Mesothelial cell of epicardium (in vitro differentiated cells): ENCODE results near the gene FBL. TPM values are rescaled to one million over a fixed set of nuclear protein-coding genes. Genes with fewer than 3 reads are reported as not detected.

Experiments used
- DNase-seq, 2 experiments: peaks; one replicate each; pipeline ENCODE4 v3.0.0; 2021; ENCODE audit warnings: low spot score in 2 of 2; ENCODE audit not compliant: unreplicated experiment in 2 of 2
- H3K27ac Mint-ChIP-seq: 2 replicates; pipeline ENCODE4 v1.8.0; 2021; ENCODE audit warnings: mixed read lengths
- H3K27me3 Mint-ChIP-seq: 2 replicates; pipeline ENCODE4 v1.8.0; 2021; ENCODE audit warnings: low read depth, mixed read lengths
- H3K36me3 Mint-ChIP-seq: 2 replicates; pipeline ENCODE4 v1.8.0; 2021; ENCODE audit warnings: mixed read lengths
- H3K4me1 Mint-ChIP-seq: 2 replicates; pipeline ENCODE4 v1.8.0; 2021; ENCODE audit warnings: mixed read lengths
- H3K4me3 Mint-ChIP-seq: 2 replicates; pipeline ENCODE4 v1.8.0; 2021; ENCODE audit warnings: mild to moderate bottlenecking, moderate library complexity, mixed read lengths
- H3K9me3 Mint-ChIP-seq: 2 replicates; pipeline ENCODE4 v1.8.0; 2021; ENCODE audit warnings: mixed read lengths
- CTCF ChIP-seq: fragments of 200-600 bp; sonication (generic); IDR thresholded peaks from one replicate; pipeline ENCODE4 v1.5.0; 2021; ENCODE audit warnings: antibody characterized with exemption; ENCODE audit not compliant: unreplicated experiment
- total RNA-seq: library from RNA; stranded (reverse); gene quantifications from 3 replicates; pipeline ENCODE4 v1.2.1, GENCODE V29; 2021

FBL gene
- total RNA-seq, 1 donor from 2014 or later, result 273 TPM

DNA sequence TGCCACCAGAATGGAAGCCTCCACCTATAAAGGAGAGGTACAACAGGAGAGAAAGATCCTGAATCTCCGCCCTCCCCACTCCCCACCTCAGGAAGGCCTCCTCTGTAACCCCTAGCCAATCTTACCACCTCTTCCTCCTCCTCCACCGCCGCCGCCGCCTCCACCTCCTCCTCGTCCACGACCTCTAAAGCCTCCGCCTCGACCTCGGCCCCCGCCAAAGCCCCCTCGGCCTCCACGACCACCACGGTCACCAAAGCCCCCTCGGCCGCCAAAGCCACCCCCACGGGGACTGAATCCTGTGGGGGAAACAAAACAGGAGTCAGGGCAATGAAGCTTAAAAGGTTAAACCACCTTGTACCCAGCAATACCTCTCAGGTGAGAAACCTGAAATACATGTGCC, 5.7 kb downstream of the FBL start:
- TF ChIP-seq CTCF, result no peak

DNA sequence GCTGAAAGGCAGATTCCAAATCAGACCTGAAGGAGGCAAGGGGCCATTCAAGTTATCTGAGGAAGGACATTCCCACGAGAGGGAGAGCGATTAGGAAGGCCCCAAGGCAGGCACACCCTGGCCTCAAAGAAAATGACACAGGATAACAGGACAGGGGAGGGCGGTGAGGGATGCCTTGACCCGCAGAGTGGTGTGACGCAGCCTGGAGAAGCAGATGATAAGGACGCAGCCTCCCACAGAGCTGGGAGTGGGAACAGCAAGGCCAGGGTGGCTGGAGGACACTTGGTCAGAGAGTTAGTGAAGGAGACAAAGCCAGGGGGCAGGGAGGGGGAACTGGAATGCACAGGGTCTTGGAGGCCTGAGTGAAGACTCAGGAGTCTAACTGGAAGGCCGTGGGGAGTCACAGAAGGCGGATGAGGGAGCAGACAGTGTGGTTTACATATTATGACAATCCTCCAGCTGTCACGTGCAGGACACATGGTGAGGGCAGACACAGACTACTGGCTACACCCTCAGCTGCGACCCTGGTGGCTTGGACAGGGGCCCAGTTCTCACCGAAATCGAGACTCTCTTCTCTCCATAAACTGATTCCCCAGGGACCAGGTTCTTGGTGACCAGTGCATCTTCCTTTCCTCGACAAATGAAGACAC, 6.4 kb downstream of the FBL start:
- H3K27ac Mint-ChIP-seq, result peak overlapping the region; percentile 30
- no peaks in the 10 kb centered on the region for H3K9me3 Mint-ChIP-seq
- no peaks in the 10 kb centered on the region for H3K27me3 Mint-ChIP-seq
- no peak overlapping the region for H3K4me3 Mint-ChIP-seq
- peaks cover 11% of the 10 kb centered on the region for H3K36me3 Mint-ChIP-seq
- no peak for DNase-seq
- H3K4me1 Mint-ChIP-seq, result peaks cover 29% of the 10 kb centered on the region
- no peak for TF ChIP-seq CTCF

More for the DNA sequence above, 5.7 kb downstream of the FBL start:
- no peaks in the 10 kb centered on the region for H3K9me3 Mint-ChIP-seq
- H3K27ac Mint-ChIP-seq, result no peak overlapping the region
- no peak for DNase-seq
- no peaks in the 10 kb centered on the region for H3K27me3 Mint-ChIP-seq
- H3K4me1 Mint-ChIP-seq, result peaks cover 35% of the 10 kb centered on the region
- H3K36me3 Mint-ChIP-seq, result peaks cover 11% of the 10 kb centered on the region
- H3K4me3 Mint-ChIP-seq, result no peak overlapping the region

DNA sequence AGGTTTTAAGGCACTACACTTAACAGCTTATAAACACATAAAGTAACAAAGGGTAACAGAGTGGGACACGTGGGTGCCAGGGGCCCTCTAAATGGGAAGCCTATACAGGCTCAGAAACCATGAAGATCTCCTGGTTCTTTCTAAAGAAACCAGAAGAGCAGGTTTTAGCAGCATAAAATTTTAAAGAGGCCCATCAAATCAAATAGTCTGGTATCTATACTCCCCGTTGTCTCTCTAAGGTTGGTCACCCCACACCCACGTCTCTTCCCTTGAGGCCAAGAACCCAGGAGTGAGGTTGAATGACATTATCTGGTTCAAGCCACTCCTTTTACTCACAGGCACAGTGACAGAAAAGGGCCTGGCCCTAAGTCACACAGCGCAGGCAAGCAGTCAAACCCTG, 7.6 kb downstream of the FBL start:
- TF ChIP-seq CTCF, result no peak
- H3K27me3 Mint-ChIP-seq, result no peaks in the 10 kb centered on the region
- H3K4me3 Mint-ChIP-seq, result no peak overlapping the region
- peaks cover 14% of the 10 kb centered on the region for H3K36me3 Mint-ChIP-seq
- no peak for DNase-seq
- no peaks in the 10 kb centered on the region for H3K9me3 Mint-ChIP-seq
- peaks cover 22% of the 10 kb centered on the region for H3K4me1 Mint-ChIP-seq
- peak overlapping the region; percentile 85 for H3K27ac Mint-ChIP-seq

- H3K4me1 Mint-ChIP-seq, result peaks cover 20% of the 10 kb centered on the region
- peak overlapping the region; percentile 43 for H3K27ac Mint-ChIP-seq
Observed at GRCh38 chr19:39837978-39838377, 8.2 kb downstream of the FBL start.

DNA sequence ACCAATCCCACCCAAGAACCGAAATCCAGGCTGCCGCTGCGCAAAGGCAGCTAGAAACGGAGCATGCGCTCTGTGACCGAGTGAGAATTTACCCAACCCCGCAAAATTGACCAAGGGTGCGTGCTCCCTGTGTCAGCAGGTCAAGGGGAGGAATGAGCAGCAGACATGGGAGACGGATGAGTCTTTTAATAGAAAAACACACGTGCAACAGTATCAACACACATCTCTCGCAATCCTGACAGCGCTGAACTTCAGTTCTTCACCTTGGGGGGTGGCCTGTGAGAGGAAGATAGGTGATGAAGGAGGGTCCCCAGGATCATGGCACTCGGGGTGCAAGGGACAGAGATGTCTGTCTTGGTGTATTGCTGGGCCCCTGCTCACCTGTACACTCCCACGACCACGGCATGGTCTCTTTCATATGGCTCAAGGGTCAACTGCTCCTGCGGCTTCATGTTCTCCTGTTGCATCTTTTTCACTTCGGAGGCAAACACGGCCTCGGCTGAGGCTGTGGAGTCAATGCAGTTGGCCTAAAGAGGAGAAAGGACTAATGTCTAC, 11.8 kb downstream of the FBL start:
- peak overlapping the region; percentile 93 for H3K27ac Mint-ChIP-seq
- H3K4me1 Mint-ChIP-seq, result peaks cover 20% of the 10 kb centered on the region
- peak overlapping the region; percentile 77 for H3K4me3 Mint-ChIP-seq
- no peaks in the 10 kb centered on the region for H3K9me3 Mint-ChIP-seq
- DNase-seq, result no peak
- TF ChIP-seq CTCF, result no peak
- peaks cover 30% of the 10 kb centered on the region for H3K36me3 Mint-ChIP-seq
- H3K27me3 Mint-ChIP-seq, result no peaks in the 10 kb centered on the region

More at GRCh38 chr19:39837978-39838377, 8.2 kb downstream of the FBL start:
- H3K9me3 Mint-ChIP-seq, result no peaks in the 10 kb centered on the region
- H3K4me3 Mint-ChIP-seq, result no peak overlapping the region
- H3K36me3 Mint-ChIP-seq, result peaks cover 14% of the 10 kb centered on the region
- no peaks in the 10 kb centered on the region for H3K27me3 Mint-ChIP-seq
- TF ChIP-seq CTCF, result no peak
- no peak for DNase-seq
